ENCODE measurements around the gene NHS.

GRCh38 chrX:17758382-17758781 lies 383.4 kb downstream of the NHS start:
- TF ChIP-seq CTCF (IDR thresholded peaks at IDR 0.05 in 4 of 5, conservative IDR thresholded peaks at IDR 0.05 in 1 of 5) (no peak), POLR2A (IDR thresholded peaks at IDR 0.05) (no peak)
